Stimulated activated naive CD8-positive, alpha-beta T cell treated with anti-CD3 and anti-CD28 coated beads, Interleukin-15, amount 100 ng/mL, for 72 hours (primary cell): ENCODE results near the gene SSRP1.

Experiments used
- ATAC-seq: fragments of 150-1000 bp; cut with Tn5 transposase; 2 replicates; pipeline ENCODE4 v1.10.0; 2021; ENCODE audit warnings: mild to moderate bottlenecking, moderate library complexity
- DNase-seq, 2 donors: peaks; one replicate each; pipeline ENCODE4 v3.0.0; 2021 to 2022
- H3K27ac Mint-ChIP-seq, 2 donors: one replicate each; pipeline ENCODE4 v1.8.0; 2022; ENCODE audit warnings: mild to moderate bottlenecking in 2 of 2, mixed read lengths in 2 of 2, moderate library complexity in 2 of 2
- H3K27me3 Mint-ChIP-seq: one replicate; pipeline ENCODE4 v1.8.0; 2022; ENCODE audit warnings: mixed read lengths
- H3K4me1 Mint-ChIP-seq: one replicate; pipeline ENCODE4 v1.8.0; 2022; ENCODE audit warnings: mild to moderate bottlenecking, mixed read lengths
- H3K4me3 Mint-ChIP-seq, 2 donors: one replicate each; pipeline ENCODE4 v1.8.0; 2022; ENCODE audit warnings: mild to moderate bottlenecking in 2 of 2, mixed read lengths in 2 of 2, moderate library complexity in 1 of 2
- H3K9me3 Mint-ChIP-seq, 2 donors: one replicate each; pipeline ENCODE4 v1.8.0; 2022; ENCODE audit warnings: mixed read lengths in 2 of 2

Gene SSRP1

GRCh38 chr11:57332694-57333440, 2.8 kb downstream of the SSRP1 start:
- Mint-ChIP-seq H3K27ac (no peak overlapping the region), H3K4me3 (peak overlapping the region in 1 of 2 donors; percentile 3), H3K4me1 (peaks cover 66% of the 10 kb centered on the region), H3K27me3 (no peaks in the 10 kb centered on the region), H3K9me3 (no peaks in the 10 kb centered on the region)
- ATAC-seq = no peak
- no peak for DNase-seq

GRCh38 chr11:57331720-57332119, 4.0 kb downstream of the SSRP1 start:
- H3K4me3 Mint-ChIP-seq = no peak overlapping the region
- peaks cover 75% of the 10 kb centered on the region for H3K4me1 Mint-ChIP-seq
- no peaks in the 10 kb centered on the region for H3K9me3 Mint-ChIP-seq
- no peak overlapping the region for H3K27ac Mint-ChIP-seq
- DNase-seq = no peak
- no peaks in the 10 kb centered on the region for H3K27me3 Mint-ChIP-seq
- no peak for ATAC-seq

- H3K4me1 Mint-ChIP-seq = peaks cover 78% of the 10 kb centered on the region
- ATAC-seq = peak; percentile 58
- H3K27ac Mint-ChIP-seq = peak overlapping the region; percentile 54 to 69
- H3K9me3 Mint-ChIP-seq = no peaks in the 10 kb centered on the region
- H3K4me3 Mint-ChIP-seq = peak overlapping the region in 1 of 2 donors; percentile 30
- no peaks in the 10 kb centered on the region for H3K27me3 Mint-ChIP-seq
- DNase-seq = peak in 1 of 2 donors; percentile 49
Observed at GRCh38 chr11:57330029-57330428, 5.7 kb downstream of the SSRP1 start.

- DNase-seq (no peak), ATAC-seq (no peak)
- Mint-ChIP-seq H3K9me3 (no peaks in the 10 kb centered on the region), H3K4me1 (peaks cover 72% of the 10 kb centered on the region), H3K4me3 (no peak overlapping the region), H3K27ac (no peak overlapping the region), H3K27me3 (no peaks in the 10 kb centered on the region)
Observed at GRCh38 chr11:57327721-57328120, 8.0 kb downstream of the SSRP1 start.

- Mint-ChIP-seq H3K27me3 (no peaks in the 10 kb centered on the region), H3K9me3 (no peaks in the 10 kb centered on the region), H3K4me3 (peak overlapping the region; percentile 88 to 90), H3K4me1 (peaks cover 71% of the 10 kb centered on the region), H3K27ac (peak overlapping the region; percentile 98)
- ATAC-seq = no peak
- no peak for DNase-seq
Observed at GRCh38 chr11:57325735-57326048, 10.0 kb downstream of the SSRP1 start.

- Mint-ChIP-seq H3K9me3 (no peaks in the 10 kb centered on the region), H3K27me3 (no peaks in the 10 kb centered on the region), H3K27ac (peak within 1 kb of the TSS; percentile 98), H3K4me3 (peak within 1 kb of the TSS; percentile 89 to 90), H3K4me1 (peaks cover 65% of the 10 kb centered on the region)
- peak; percentile 91 for ATAC-seq
- DNase-seq = peak; percentile 87 to 93
Observed at GRCh38 chr11:57324886-57325734, 10.6 kb downstream of the SSRP1 start, which contains the start of gene TNKS1BP1. TSS of gene TNKS1BP1 (minus strand) at chr11:57324952. CDS start at chr11:57321885, 3,067 bp downstream.

GRCh38 chr11:57324154-57324885, 11.4 kb downstream of the SSRP1 start:
- H3K4me1 Mint-ChIP-seq = peaks cover 59% of the 10 kb centered on the region
- DNase-seq = peak in 1 of 2 donors; percentile 27

GRCh38 chr11:57323855-57324153, 11.9 kb downstream of the SSRP1 start:
- DNase-seq = no peak
- H3K27ac Mint-ChIP-seq = peak overlapping the region; percentile 91 to 93
- H3K9me3 Mint-ChIP-seq = no peaks in the 10 kb centered on the region
- H3K4me1 Mint-ChIP-seq = peaks cover 57% of the 10 kb centered on the region
- peak overlapping the region; percentile 88 to 89 for H3K4me3 Mint-ChIP-seq
- H3K27me3 Mint-ChIP-seq = no peaks in the 10 kb centered on the region
- ATAC-seq = no peak

More at GRCh38 chr11:57324154-57324885, 11.4 kb downstream of the SSRP1 start:
- Mint-ChIP-seq H3K4me3 (peak overlapping the region; percentile 89 to 90), H3K27ac (peak overlapping the region; percentile 91 to 93), H3K27me3 (no peaks in the 10 kb centered on the region), H3K9me3 (no peaks in the 10 kb centered on the region)
- peak; percentile 33 for ATAC-seq

GRCh38 chr11:57323167-57323854, 12.4 kb downstream of the SSRP1 start:
- Mint-ChIP-seq H3K9me3 (no peaks in the 10 kb centered on the region), H3K27ac (peak overlapping the region in 1 of 2 donors; percentile 36), H3K27me3 (no peaks in the 10 kb centered on the region), H3K4me3 (peak overlapping the region; percentile 88 to 89), H3K4me1 (peaks cover 53% of the 10 kb centered on the region)
- no peak for DNase-seq
- ATAC-seq = no peak

- peaks cover 50% of the 10 kb centered on the region for H3K4me1 Mint-ChIP-seq
- no peaks in the 10 kb centered on the region for H3K9me3 Mint-ChIP-seq
- peak overlapping the region; percentile 24 to 32 for H3K4me3 Mint-ChIP-seq
- DNase-seq = no peak
- H3K27ac Mint-ChIP-seq = no peak overlapping the region
- H3K27me3 Mint-ChIP-seq = no peaks in the 10 kb centered on the region
- no peak for ATAC-seq
Observed at GRCh38 chr11:57322256-57323166, 13.2 kb downstream of the SSRP1 start.

GRCh38 chr11:57321388-57322255, 14.1 kb downstream of the SSRP1 start:
- ATAC-seq (no peak), DNase-seq (no peak)
- no peaks in the 10 kb centered on the region for H3K9me3 Mint-ChIP-seq
- H3K27me3 Mint-ChIP-seq = no peaks in the 10 kb centered on the region
- peak overlapping the region in 1 of 2 donors; percentile 1 for H3K27ac Mint-ChIP-seq
- peak overlapping the region in 1 of 2 donors; percentile 27 for H3K4me3 Mint-ChIP-seq
- peaks cover 43% of the 10 kb centered on the region for H3K4me1 Mint-ChIP-seq

- Mint-ChIP-seq H3K4me3 (no peak overlapping the region), H3K9me3 (no peaks in the 10 kb centered on the region), H3K27me3 (no peaks in the 10 kb centered on the region), H3K4me1 (peaks cover 35% of the 10 kb centered on the region), H3K27ac (no peak overlapping the region)
- DNase-seq (no peak), ATAC-seq (no peak)
Observed at GRCh38 chr11:57320719-57321387, 14.8 kb downstream of the SSRP1 start.

GRCh38 chr11:57320067-57320718, 15.5 kb downstream of the SSRP1 start:
- Mint-ChIP-seq H3K4me1 (peaks cover 28% of the 10 kb centered on the region), H3K27ac (no peak overlapping the region), H3K9me3 (no peaks in the 10 kb centered on the region), H3K4me3 (no peak overlapping the region), H3K27me3 (no peaks in the 10 kb centered on the region)
- ATAC-seq = no peak
- DNase-seq = no peak
